ENCODE results near the gene MAML2.

- TF ChIP-seq EZH2 (optimal IDR thresholded peaks at IDR 0.05; ENCODE audit: low read depth, low read length) = no peak
- TF ChIP-seq, protein P1, sequence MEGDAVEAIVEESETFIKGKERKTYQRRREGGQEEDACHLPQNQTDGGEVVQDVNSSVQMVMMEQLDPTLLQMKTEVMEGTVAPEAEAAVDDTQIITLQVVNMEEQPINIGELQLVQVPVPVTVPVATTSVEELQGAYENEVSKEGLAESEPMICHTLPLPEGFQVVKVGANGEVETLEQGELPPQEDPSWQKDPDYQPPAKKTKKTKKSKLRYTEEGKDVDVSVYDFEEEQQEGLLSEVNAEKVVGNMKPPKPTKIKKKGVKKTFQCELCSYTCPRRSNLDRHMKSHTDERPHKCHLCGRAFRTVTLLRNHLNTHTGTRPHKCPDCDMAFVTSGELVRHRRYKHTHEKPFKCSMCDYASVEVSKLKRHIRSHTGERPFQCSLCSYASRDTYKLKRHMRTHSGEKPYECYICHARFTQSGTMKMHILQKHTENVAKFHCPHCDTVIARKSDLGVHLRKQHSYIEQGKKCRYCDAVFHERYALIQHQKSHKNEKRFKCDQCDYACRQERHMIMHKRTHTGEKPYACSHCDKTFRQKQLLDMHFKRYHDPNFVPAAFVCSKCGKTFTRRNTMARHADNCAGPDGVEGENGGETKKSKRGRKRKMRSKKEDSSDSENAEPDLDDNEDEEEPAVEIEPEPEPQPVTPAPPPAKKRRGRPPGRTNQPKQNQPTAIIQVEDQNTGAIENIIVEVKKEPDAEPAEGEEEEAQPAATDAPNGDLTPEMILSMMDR (IDR thresholded peaks at IDR 0.05; ENCODE audit: low read length) = no peak
- TF ChIP-seq EZH2phosphoT487 (IDR thresholded peaks at IDR 0.05; ENCODE audit: low read length) = no peak
These were observed 36.4 kb downstream of the MAML2 start for GRCh38 chr11:96306600-96306932.

All from MM.1S (cell line).